GM12874 (cell line): ENCODE results near the gene PAQR5.

ENCODE experiments used
- CTCF ChIP-seq: IDR thresholded peaks from 2 replicates; pipeline ENCODE4 v1.5.1; 2011; ENCODE audit warnings: low read depth, mild to moderate bottlenecking, control low read depth, low read length, moderate library complexity; ENCODE audit not compliant: insufficient read depth

The PAQR5 gene

GRCh38 chr15:69424748-69425413 is 126.2 kb downstream of the PAQR5 start:
- TF ChIP-seq CTCF = no peak

GRCh38 chr15:69433831-69434230 is 135.1 kb downstream of the PAQR5 start:
- TF ChIP-seq CTCF = no peak

GRCh38 chr15:69434238-69434637 is 135.5 kb downstream of the PAQR5 start:
- no peak for TF ChIP-seq CTCF

- TF ChIP-seq CTCF = no peak
These were observed 136.0 kb downstream of the PAQR5 start for GRCh38 chr15:69434679-69435078.

DNA sequence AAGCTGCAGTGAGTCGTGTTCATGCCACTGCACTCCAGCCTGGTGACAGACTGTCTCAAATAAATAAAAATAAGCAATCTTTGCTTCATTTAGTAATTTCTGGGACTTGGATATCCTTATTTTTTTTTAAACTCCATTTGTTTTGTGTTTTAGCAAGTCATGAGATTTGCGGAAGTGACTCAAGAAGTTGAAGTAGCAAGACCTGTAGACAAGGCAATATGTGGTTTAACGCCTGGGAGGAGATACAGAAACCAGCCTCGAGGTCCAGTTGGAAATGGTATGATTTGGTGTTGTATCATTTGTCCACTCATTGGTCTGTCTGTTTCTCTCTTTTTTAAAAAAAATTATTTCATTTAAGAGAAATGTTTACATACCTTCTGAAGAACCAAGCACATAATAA is 137.3 kb downstream of the PAQR5 start:
- no peak for TF ChIP-seq CTCF

DNA sequence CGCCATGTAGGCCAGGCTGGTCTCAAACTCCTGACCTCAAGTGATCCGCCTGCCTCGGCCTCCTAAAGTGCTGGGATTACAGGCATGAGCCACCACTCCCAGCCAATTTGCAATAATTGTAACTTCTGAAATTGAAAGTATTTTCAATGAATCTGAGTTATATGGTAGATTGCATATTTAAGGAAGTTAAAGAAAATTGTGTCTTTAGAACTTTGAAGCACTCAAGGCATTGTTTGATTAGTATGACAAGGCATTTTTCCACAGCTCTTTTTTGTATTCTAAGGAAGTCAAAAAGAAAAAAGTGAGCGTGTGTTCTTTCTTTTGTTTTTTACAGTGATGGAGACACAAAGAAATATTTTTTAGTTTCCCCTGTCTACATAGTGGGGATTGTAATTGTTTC is 138.2 kb downstream of the PAQR5 start:
- no peak for TF ChIP-seq CTCF

DNA sequence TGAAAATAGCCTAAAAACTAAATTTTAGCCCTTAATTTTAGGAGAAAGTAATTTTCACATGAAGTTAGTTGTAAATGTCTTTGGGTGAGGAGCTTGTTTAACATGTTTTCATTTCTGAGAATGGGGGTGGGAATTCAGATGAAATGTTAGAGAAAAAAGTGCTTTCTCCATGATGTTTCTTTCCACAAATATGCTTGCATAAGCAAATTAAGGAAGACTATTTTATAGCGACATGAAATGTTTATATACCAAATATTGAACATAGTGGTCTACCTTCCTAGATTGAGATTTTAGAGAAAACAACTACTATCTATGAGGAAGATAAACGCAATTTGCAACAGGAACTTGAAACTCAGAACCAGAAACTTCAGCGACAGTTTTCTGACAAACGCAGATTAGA is 140.9 kb downstream of the PAQR5 start:
- TF ChIP-seq CTCF = no peak
